ENCODE measurements around the gene BPIFB2. TPM values are rescaled to one million over a fixed set of nuclear protein-coding genes. Genes with fewer than 3 reads are reported as not detected.

The BPIFB2 gene
- polyA plus RNA-seq, 1 of the 3 experiments (the other 2 are of a cell fraction), result not detected

GRCh38 chr20:33071198-33071597 is 63.7 kb downstream of the BPIFB2 start:
- no peaks in the 10 kb centered on the region for H3K36me3 ChIP-seq (replicated peaks in 1 of 2; ENCODE audit: control insufficient read depth in 1 of 2, insufficient read depth in 2 of 2, low read length in 1 of 2)
- H3K4me1 ChIP-seq (ENCODE audit: control insufficient read depth in 1 of 2, insufficient read depth in 2 of 2, low read depth in 1 of 2, low read length in 1 of 2), result no peaks in the 10 kb centered on the region
- no peak overlapping the region for H3K9ac ChIP-seq
- no peak overlapping the region for H3K27ac ChIP-seq (ENCODE audit: low read depth in 2 of 2, low read length in 1 of 2)
- no peak overlapping the region for H2AFZ ChIP-seq (ENCODE audit: low read depth)
- ChIA-PET CTCF (no interaction called here), POLR2A (no interaction called here)
- no peak overlapping the region for H3K4me2 ChIP-seq
- TF ChIP-seq NRF1 (IDR thresholded peaks at IDR 0.05; ENCODE audit: low read depth, low read length) (no peak), MAX (IDR thresholded peaks at IDR 0.05; ENCODE audit: low read depth) (no peak), REST (IDR thresholded peaks at IDR 0.05; ENCODE audit: low read depth, low read length) (no peak), POLR2AphosphoS5 (IDR thresholded peaks at IDR 0.05; ENCODE audit: low read depth, low read length) (no peak), ZBTB33 (IDR thresholded peaks at IDR 0.05; ENCODE audit: borderline replicate concordance, low read depth) (no peak), USF2 (IDR thresholded peaks at IDR 0.05; ENCODE audit: borderline replicate concordance, low read depth, low read length) (no peak), SIN3A (IDR thresholded peaks at IDR 0.05; ENCODE audit: borderline replicate concordance, low read depth, low read length) (no peak), SMC3 (IDR thresholded peaks at IDR 0.05; ENCODE audit: low read depth, low read length) (no peak), GABPA (IDR thresholded peaks at IDR 0.05; ENCODE audit: low read depth) (no peak), MXI1 (IDR thresholded peaks at IDR 0.05; ENCODE audit: low read depth, low read length) (no peak), TAF1 (IDR thresholded peaks at IDR 0.05; ENCODE audit: borderline replicate concordance, low read depth, low read length) (no peak), ELF1 (IDR thresholded peaks at IDR 0.05) (no peak), EZH2phosphoT487 (IDR thresholded peaks at IDR 0.05; ENCODE audit: borderline replicate concordance, low read depth) (no peak), CHD2 (IDR thresholded peaks at IDR 0.05; ENCODE audit: low read length, partially characterized antibody) (no peak), IRF3 (IDR thresholded peaks at IDR 0.05; ENCODE audit: low read depth, low read length) (no peak)
- H3K79me2 ChIP-seq (ENCODE audit: insufficient read depth), result no peaks in the 10 kb centered on the region
- DNase-seq, result no peak
- H3F3A ChIP-seq (replicated peaks; ENCODE audit: insufficient read depth), result no peaks in the 10 kb centered on the region
- H3K27me3 ChIP-seq (ENCODE audit: insufficient read depth), result peaks cover 44% of the 10 kb centered on the region
- WGBS (ENCODE audit: low lambda C conversion rate), result 10% methylated on average over 5 of the region's 5 CpGs
- no peak overlapping the region for H3K4me3 ChIP-seq (ENCODE audit: low read depth in 2 of 2, low read length in 1 of 2)
- no peaks in the 10 kb centered on the region for H3K9me3 ChIP-seq
- H3K9me2 ChIP-seq, result no peaks in the 10 kb centered on the region
- no peaks in the 10 kb centered on the region for H4K20me1 ChIP-seq (ENCODE audit: insufficient read depth)

Measured in SK-N-SH (cell line).